Stromal cell of bone marrow (primary cell): ENCODE results near the gene GLG1.

Experiments
- DNase-seq: peaks from one replicate; pipeline ENCODE4 v3.0.0-alpha.2; 2012; ENCODE audit warnings: low read depth

Gene GLG1

GRCh38 chr16:74472010-74472409, 134.9 kb downstream of the GLG1 start:
- no peak for DNase-seq

DNA sequence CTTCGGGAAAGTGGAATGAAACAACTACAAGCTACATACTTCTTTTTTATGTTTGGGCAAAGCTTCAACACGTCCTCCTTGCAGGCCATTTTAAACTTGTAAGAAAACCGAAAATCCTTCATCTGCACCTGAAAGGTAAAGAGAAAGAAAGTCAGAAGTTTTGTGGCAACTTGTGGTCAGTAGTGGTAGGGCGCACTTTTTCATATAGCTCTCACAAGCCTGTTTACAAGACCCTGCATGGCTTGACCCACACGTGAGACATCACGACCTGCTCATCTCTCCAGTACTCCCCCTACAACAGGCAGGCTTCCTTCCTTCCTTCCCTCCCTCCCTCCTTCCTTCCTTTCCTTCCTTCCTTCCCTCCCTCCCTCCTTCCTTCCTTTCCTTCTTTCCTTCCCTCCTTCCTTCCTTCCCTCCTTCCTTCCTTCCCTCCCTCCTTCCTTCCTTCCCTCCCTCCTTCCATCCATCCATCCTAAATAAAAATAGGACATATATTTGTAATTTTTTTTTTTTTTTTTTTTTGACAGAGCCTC, 136.9 kb downstream of the GLG1 start:
- DNase-seq: no peak

DNA sequence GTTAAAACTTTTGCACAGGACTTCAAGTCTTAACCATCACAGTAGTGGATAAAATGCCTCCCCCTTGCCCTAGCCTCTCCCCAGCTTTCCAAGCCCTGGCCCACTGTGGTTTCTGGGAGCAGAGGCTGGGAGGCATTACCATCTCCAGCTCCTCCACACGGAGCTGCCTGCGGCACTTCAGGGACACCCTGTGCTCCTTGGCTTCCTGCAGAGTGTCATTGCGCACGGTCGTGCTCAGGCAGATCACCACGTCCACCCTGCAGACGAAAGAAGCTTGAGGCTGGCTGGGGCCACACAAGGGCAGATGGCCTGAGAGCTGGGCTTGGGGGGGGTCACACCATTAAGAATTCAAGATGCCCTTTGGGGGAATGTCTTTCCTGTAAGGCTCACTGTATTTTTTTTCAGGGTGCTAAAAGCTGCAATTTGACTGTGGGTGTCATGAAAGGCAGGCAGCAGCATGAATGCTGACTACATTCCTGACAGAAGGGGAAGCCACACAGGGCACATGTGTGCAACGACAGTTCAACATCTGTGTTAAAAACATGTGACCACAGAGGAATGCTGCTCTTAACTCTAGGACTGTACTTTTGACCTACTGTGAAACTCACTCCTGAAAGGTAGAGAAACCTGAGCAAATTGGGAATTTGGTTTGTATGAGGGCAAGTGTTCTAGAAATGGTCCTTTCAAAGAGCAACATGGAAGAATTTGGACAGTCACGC, 137.9 kb downstream of the GLG1 start:
- DNase-seq: no peak

DNA sequence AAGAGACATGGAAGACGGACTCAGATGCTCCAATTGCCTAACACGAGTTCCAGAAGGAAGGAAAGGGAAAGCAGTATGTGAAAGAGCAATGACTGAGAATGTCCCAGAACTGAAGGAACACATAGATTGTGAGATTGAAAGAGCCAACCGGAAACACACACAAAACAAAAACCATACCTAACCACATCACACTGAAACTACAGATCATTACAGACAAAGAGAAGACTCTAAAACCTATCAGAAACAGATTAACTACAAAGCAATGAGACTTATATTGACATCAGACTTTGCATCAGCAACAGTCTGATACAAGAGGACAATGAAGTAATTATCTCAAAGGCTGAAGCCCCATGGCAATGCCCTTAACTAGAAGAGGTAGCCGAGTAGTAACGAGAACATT, 140.0 kb downstream of the GLG1 start:
- no peak for DNase-seq

GRCh38 chr16:74465851-74466685, 140.8 kb downstream of the GLG1 start:
- DNase-seq: no peak

- peak; percentile 72 for DNase-seq
Measured at GRCh38 chr16:74465281-74465680, 141.6 kb downstream of the GLG1 start.

DNA sequence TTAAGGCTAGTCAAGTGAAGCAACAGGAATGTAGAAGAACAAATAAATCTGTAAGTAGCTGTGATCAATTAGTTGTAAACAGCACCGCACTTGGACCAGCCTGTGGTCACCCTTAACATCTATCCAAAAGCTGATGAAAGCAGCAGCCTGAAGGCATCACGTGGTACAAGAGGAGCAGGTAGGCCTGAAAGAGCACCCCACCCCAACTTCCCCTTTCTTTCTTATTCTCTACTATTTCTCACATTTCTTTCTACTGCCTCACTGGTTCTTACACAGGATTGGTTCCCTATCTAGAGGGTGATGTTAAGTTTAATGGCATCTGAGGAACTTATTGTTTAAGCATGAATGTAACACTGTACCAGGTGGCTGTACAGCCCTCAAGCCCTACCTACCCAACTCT, 143.0 kb downstream of the GLG1 start:
- DNase-seq: no peak

DNA sequence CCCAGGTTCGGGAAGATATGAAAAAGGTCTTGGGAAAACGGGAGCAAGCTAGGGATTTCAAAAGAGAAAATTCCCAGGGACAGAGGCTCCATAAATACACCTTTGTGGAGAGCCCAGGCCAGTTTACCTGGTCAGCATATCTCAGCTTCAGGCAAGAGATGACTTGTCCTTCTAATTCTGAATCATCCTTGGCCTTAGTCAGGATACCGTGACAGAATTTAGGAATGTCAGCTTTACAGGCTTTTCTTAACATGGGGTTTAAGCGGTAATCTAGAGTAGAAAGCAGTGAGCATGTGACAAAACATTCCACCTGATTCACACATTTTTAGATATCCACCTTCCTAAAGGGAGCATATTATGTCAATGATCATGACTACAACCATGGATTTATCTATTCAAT, 144.6 kb downstream of the GLG1 start:
- DNase-seq: no peak

GRCh38 chr16:74461826-74462225, 145.1 kb downstream of the GLG1 start:
- DNase-seq: no peak

- DNase-seq: no peak
Measured at GRCh38 chr16:74460542-74460941, 146.4 kb downstream of the GLG1 start.

GRCh38 chr16:74456290-74456625, 150.7 kb downstream of the GLG1 start:
- DNase-seq: no peak

- no peak for DNase-seq
Measured at GRCh38 chr16:74455619-74456289, 151.2 kb downstream of the GLG1 start.

DNA sequence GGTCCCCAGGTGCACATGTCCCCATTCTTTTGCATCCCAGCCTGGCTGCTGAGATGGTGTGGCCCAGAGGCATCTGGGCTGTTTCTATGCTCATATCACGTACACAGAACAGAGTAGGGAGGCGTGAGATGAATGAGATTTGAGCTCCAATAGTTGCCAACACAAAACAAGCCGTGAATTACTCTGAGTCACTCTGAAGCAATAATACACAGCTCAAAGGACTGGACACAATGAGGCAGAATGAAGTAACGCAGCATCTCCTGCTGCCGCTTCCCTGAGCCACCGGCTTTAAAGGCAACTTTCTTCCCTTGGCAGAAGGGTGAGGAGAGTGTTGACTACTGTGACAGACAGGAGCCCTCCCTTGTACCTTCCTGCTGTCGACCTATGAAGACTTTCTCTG, 151.7 kb downstream of the GLG1 start:
- DNase-seq: no peak

DNA sequence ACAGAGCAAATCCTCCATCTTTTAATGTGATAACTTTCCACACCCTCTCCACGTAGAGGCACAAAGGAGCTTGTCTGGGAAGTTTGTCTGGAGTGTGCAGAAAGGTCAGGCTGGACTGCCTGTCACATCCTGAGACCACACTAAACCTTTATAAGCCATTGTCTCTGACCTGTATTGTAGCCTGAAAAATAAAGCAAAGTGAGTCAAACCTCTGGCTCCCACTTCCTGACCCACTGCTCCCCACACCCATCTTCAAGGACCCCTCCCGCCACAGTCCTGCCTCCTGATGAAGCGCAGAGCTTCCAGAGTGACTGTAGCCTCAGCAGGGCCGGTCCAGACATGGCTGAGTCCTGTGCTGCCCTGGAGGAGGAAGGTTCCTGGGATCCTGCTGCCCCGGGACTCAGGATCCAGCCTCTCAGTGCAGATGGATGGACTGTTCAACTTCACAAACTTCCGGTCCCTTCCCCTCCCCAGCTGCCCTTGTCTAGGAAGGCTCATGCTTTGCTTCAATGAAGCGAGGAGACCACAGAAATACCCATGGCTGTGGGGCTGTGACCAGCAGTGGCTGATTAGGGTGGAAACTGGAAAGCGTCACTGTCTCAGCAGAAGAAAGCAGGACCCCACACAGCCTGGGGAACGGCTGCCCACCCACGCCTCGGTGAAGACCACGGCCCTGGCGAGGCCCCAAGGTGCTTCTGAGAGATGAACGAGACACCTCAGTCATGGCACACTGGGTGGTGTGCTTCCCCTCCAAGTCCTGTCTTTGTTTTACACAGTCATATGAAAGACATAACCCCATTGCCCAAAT, 154.8 kb downstream of the GLG1 start:
- DNase-seq: no peak

DNA sequence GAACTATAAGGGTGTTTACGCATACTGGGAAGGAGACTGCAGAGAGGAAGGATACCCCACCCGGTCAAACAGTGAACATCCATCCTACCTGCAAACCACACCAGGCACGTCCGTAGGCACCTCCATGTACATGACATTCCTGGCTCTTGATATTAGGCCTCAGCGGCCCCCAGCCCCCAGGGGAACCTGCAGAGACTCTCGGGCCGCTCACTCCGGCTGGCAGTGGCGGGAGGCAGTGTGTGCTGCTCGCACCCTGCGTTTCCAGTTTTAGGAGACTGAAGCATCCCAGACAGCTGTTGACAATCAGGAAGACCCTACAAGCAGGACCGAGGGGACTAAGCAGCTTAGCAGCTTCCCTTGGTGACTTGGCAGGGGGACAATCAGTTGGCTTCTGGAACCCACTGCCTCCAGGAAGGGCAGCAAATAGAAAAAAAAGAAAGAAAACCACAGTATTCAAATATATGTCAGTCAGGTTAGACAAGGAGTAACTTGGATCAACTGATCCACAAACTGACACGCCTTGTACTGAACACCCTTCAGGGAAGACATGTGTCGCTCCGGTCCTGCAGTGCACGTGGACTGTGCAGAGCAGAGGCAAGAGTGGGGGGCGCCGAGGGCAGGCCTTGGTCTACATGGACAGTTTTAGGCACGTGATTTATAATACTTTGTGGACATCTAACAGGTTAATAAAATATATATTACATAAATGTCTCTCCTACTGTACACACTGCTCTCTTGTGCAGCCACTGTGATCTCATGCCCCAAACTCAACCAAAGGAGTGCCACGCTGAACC, 155.8 kb downstream of the GLG1 start:
- DNase-seq: no peak

- no peak for DNase-seq
Measured at GRCh38 chr16:74450236-74450635, 156.7 kb downstream of the GLG1 start.

- DNase-seq: peak; percentile 56
Measured at GRCh38 chr16:74449470-74449869, 157.4 kb downstream of the GLG1 start.

GRCh38 chr16:74448990-74449389, 157.9 kb downstream of the GLG1 start:
- peak; percentile 97 for DNase-seq

DNA sequence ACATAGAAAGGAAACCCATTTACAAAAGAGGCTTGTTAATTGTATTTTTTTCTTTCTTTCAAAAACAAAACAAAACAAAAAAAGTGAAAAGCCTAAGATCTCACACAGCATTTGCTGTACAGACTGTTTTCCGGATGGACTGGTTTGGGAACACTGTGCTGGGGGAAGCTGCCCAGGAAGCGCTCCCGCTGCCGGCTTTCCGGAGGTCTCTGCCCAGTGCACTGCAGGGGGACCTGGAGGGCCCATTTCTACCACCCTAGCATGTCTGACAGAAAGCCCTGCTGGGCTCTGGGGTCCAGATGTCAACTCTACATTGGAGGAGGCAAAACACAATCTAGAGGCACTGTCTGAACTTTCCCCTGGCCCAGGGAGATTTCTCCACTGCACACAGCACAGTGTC, 159.3 kb downstream of the GLG1 start:
- no peak for DNase-seq

- no peak for DNase-seq
Measured at GRCh38 chr16:74446866-74447265, 160.0 kb downstream of the GLG1 start.
